Neutrophil (primary cell): ENCODE results near the gene BANK1.

Experiments
- H3K27ac ChIP-seq: fragments of 200-600 bp; sonication (generic); 2 replicates; pipeline ENCODE4 v1.5.1; 2016; ENCODE audit warnings: mild to moderate bottlenecking, moderate library complexity
- H3K27me3 ChIP-seq: fragments of 200-600 bp; sonication (generic); 2 replicates; pipeline ENCODE4 v1.6.0; 2016; ENCODE audit warnings: mild to moderate bottlenecking
- H3K36me3 ChIP-seq: fragments of 200-600 bp; sonication (generic); 2 replicates; pipeline ENCODE4 v1.5.1; 2017
- H3K4me1 ChIP-seq, 2 experiments: fragments of 200-600 bp in 1 of 2; sonication (generic) in 1 of 2; 1 replicate in 1 of 2; 2 replicates in 1 of 2; pipeline versions ENCODE4 v1.5.1 to v1.6.1; 2013 to 2016; ENCODE audit warnings: low read depth in 1 of 2, low read length in 1 of 2, mild to moderate bottlenecking in 1 of 2, moderate library complexity in 1 of 2; ENCODE audit not compliant: control insufficient read depth in 1 of 2, insufficient read depth in 1 of 2
- H3K4me3 ChIP-seq, 2 experiments: fragments of 200-600 bp in 1 of 2; sonication (generic) in 1 of 2; 1 replicate in 1 of 2; 2 replicates in 1 of 2; pipeline ENCODE4 v1.5.1; 2013 to 2016; ENCODE audit warnings: low read depth in 1 of 2, low read length in 1 of 2, mild to moderate bottlenecking in 1 of 2, moderate library complexity in 1 of 2
- H3K9me3 ChIP-seq: fragments of 200-600 bp; sonication (generic); 2 replicates; pipeline ENCODE4 v1.5.1; 2016
- TF ChIP-seq, protein P1 (sequence below): fragments of 200-600 bp; sonication (generic); IDR thresholded peaks from 2 replicates; pipeline ENCODE4 v1.5.1; 2016; ENCODE audit warnings: antibody characterized with exemption

Gene BANK1

DNA sequence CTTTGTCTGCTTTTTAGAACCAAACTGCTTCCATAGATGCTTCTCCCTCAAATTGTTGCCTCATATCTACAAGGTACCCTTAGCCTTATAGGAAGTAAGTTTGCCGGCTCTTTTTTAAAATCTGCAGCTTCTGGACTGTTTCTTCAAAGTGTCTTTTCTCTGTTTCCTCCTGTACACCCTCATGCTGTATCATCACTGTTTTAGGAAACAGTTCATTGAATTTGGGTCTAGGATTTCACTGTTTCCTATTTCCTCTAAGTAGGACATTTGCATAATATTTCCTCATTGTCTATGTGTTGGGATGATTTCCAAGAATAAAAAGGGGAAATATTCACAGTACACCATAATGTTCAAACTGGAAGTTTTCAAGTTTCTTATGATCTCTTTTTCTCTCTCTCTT lies 43.0 kb downstream of the BANK1 start:
- TF ChIP-seq, protein P1, sequence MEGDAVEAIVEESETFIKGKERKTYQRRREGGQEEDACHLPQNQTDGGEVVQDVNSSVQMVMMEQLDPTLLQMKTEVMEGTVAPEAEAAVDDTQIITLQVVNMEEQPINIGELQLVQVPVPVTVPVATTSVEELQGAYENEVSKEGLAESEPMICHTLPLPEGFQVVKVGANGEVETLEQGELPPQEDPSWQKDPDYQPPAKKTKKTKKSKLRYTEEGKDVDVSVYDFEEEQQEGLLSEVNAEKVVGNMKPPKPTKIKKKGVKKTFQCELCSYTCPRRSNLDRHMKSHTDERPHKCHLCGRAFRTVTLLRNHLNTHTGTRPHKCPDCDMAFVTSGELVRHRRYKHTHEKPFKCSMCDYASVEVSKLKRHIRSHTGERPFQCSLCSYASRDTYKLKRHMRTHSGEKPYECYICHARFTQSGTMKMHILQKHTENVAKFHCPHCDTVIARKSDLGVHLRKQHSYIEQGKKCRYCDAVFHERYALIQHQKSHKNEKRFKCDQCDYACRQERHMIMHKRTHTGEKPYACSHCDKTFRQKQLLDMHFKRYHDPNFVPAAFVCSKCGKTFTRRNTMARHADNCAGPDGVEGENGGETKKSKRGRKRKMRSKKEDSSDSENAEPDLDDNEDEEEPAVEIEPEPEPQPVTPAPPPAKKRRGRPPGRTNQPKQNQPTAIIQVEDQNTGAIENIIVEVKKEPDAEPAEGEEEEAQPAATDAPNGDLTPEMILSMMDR = no peak
- no peak overlapping the region for H3K4me3 ChIP-seq
- no peak overlapping the region for H3K27ac ChIP-seq
- H3K4me1 ChIP-seq = peaks cover 5% of the 10 kb centered on the region in 2 experiments
- H3K9me3 ChIP-seq = no peaks in the 10 kb centered on the region
- H3K27me3 ChIP-seq = no peaks in the 10 kb centered on the region
- no peaks in the 10 kb centered on the region for H3K36me3 ChIP-seq

DNA sequence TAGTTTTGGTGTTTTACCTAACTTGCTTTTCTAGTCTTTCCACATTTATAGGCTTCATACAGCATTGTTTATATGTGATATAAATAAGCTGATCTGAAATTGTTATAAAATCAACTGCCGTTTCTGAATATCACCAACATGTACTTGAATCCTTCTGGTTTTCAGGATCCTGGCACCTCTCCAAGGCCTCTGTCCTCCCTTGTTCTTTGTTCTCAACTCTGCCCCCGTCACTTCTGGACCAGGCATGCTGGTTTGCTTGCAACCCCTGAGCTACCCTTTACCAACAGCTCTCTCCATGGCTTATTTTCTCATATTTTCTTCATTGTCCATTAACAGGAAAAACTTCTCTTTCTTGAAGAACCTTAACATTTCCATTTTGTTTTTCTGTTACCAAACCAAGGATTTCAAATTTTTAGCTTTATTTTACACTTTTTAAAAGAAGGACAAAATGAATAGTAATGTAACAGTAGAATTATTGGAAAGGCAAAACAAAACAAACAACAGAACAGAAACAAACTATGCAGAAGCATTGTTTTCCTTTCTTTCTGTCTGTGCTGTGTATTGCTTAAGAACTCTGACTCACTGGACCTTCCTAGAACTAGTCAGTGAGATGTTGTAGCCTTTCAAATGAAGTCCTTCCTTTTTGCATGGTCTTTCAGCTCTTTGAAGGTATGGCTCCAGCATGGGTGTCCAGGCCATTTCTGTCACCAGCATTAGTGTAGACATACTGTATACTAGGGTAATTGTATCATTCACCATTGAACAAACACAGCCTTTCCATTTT lies 44.8 kb downstream of the BANK1 start:
- H3K9me3 ChIP-seq = no peaks in the 10 kb centered on the region
- peaks cover 5% of the 10 kb centered on the region in 2 experiments for H3K4me1 ChIP-seq
- TF ChIP-seq, protein P1 = no peak
- H3K27ac ChIP-seq = no peak overlapping the region
- H3K4me3 ChIP-seq = no peak overlapping the region
- no peaks in the 10 kb centered on the region for H3K27me3 ChIP-seq
- no peaks in the 10 kb centered on the region for H3K36me3 ChIP-seq

DNA sequence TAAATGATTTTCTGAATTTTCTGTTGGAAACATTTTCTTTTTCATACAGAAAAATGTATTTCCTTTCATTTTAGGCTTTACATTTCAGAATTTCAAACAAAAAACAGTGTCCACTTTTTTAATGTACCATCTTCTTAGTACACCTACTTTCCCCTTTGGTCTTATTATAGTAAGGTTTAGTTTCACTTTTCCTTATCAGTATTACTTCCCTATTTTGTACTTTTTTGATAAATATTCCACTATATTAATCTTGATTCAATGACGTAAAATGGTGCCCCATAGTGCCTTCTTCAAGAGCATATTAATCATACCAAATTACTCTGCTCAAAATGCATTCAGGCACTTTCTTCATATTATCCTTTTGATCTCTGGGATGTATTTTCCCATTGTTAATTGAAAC lies 52.5 kb downstream of the BANK1 start:
- no peaks in the 10 kb centered on the region for H3K36me3 ChIP-seq
- no peaks in the 10 kb centered on the region for H3K27me3 ChIP-seq
- H3K27ac ChIP-seq = no peak overlapping the region
- H3K9me3 ChIP-seq = no peaks in the 10 kb centered on the region
- H3K4me3 ChIP-seq = no peak overlapping the region
- no peaks in the 10 kb centered on the region for H3K4me1 ChIP-seq
- TF ChIP-seq, protein P1 = no peak

DNA sequence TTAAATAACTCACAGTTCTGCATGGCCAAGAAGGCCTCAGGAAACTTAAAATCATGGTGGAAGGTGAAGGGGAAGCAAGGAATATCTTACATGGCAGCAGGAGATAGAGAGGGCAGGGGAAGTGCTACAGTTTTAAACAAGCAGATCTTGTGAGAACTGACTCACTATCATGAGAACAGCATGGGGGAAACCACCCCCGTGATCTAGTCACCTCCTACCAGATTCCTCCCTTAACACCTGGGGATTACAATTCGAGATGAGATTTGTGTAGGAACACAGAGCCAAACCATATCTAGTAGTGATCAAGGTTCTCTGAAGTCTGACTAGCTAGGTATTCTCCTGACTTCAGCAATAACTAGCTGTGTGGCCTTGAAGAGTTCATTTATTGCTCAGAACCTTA lies 56.0 kb downstream of the BANK1 start:
- no peak overlapping the region for H3K4me3 ChIP-seq
- no peaks in the 10 kb centered on the region for H3K9me3 ChIP-seq
- H3K4me1 ChIP-seq = no peaks in the 10 kb centered on the region
- no peaks in the 10 kb centered on the region for H3K27me3 ChIP-seq
- no peak overlapping the region for H3K27ac ChIP-seq
- TF ChIP-seq, protein P1 = no peak
- no peaks in the 10 kb centered on the region for H3K36me3 ChIP-seq

DNA sequence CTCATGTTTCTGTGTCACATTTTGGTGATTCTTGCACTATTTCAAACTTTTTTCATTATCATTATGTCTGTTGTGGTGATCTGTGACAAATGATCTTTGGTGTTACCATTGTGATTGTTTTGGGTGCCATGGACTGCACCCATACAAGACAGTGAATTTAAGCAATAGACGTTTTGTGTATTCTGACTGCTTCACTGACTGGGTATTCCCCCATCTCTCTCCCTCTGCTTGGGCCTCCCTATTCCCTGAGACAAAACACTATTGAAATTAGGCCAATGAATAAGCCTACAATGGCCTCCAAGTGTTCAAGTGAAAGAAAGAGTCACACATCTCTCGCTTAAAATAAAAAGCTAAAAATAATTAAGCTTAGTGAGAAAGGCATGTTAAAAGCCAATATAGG lies 60.2 kb downstream of the BANK1 start:
- Histone ChIP-seq H3K4me1 (no peaks in the 10 kb centered on the region), H3K36me3 (no peaks in the 10 kb centered on the region)
- TF ChIP-seq, protein P1 = no peak

More for the DNA sequence above, 60.2 kb downstream of the BANK1 start:
- Histone ChIP-seq H3K4me3 (no peak overlapping the region), H3K27me3 (no peaks in the 10 kb centered on the region), H3K27ac (no peak overlapping the region), H3K9me3 (no peaks in the 10 kb centered on the region)
